Measurements from ENCODE around the gene CNPPD1.
"Not testable (repeated sequence)": the region's sequence is repeated elsewhere in the genome, so short reads cannot be mapped to it uniquely, and the experiment has no call there.

CNPPD1 gene

GRCh38 chr2:219207884-219208740 is 31.4 kb upstream of the CNPPD1 start:
- DNase-seq: no peak

GRCh38 chr2:219207134-219207883 is 30.6 kb upstream of the CNPPD1 start:
- no peak for DNase-seq

- peak; percentile 90 for DNase-seq
These were observed 29.8 kb upstream of the CNPPD1 start, which contains the start of gene ZFAND2B for GRCh38 chr2:219206328-219207133. ZFAND2B (plus strand) TSS chr2:219206782; CDS start chr2:219206988, 206 bp downstream.

GRCh38 chr2:219205981-219206327 is 29.2 kb upstream of the CNPPD1 start:
- no peak for DNase-seq

- no peak for DNase-seq
These were observed 28.4 kb upstream of the CNPPD1 start for GRCh38 chr2:219205165-219205538.

- no peak for DNase-seq
These were observed 27.9 kb upstream of the CNPPD1 start for GRCh38 chr2:219204425-219205164.

GRCh38 chr2:219201331-219201730 is 24.6 kb upstream of the CNPPD1 start:
- not testable (repeated sequence) for DNase-seq

GRCh38 chr2:219200502-219201326 is 24.0 kb upstream of the CNPPD1 start:
- DNase-seq: not testable (repeated sequence)

GRCh38 chr2:219199470-219200211 is 22.9 kb upstream of the CNPPD1 start:
- no peak for DNase-seq

- DNase-seq: no peak
These were observed 22.2 kb upstream of the CNPPD1 start for GRCh38 chr2:219198974-219199373.

GRCh38 chr2:219197388-219197787 is 20.7 kb upstream of the CNPPD1 start:
- no peak for DNase-seq

GRCh38 chr2:219186754-219187456 is 10.2 kb upstream of the CNPPD1 start:
- DNase-seq: no peak

GRCh38 chr2:219184121-219184520 is 7.4 kb upstream of the CNPPD1 start:
- no peak for DNase-seq

- DNase-seq: no peak
These were observed 6.5 kb upstream of the CNPPD1 start for GRCh38 chr2:219183151-219183772.

- DNase-seq: no peak
These were observed 5.8 kb upstream of the CNPPD1 start for GRCh38 chr2:219182331-219183150.

- no peak for DNase-seq
These were observed 4.8 kb upstream of the CNPPD1 start for GRCh38 chr2:219181531-219181930.

GRCh38 chr2:219180961-219181360 is 4.2 kb upstream of the CNPPD1 start:
- DNase-seq: no peak

GRCh38 chr2:219179601-219180465 is 3.1 kb upstream of the CNPPD1 start:
- no peak for DNase-seq

Data from T1000 (cell line).